HCT116 (cell line): ENCODE data around the gene SLC24A3.

Experiments used
- EZH2 ChIP-seq: fragments of 200-600 bp; sonication (generic); IDR thresholded peaks from 2 replicates; pipeline ENCODE4 v1.6.1; 2017; ENCODE audit warnings: antibody characterized with exemption, mixed run types
- EZH2phosphoT487 ChIP-seq: fragments of 200-600 bp; IDR thresholded peaks from 2 replicates; pipeline ENCODE4 v1.6.1; 2018; ENCODE audit warnings: antibody characterized with exemption, borderline replicate concordance
- POLR2A ChIP-seq: IDR thresholded peaks from 2 replicates; pipeline ENCODE4 v1.7.0; 2011; ENCODE audit warnings: borderline replicate concordance; ENCODE audit not compliant: insufficient read depth, insufficient read length; ENCODE audit errors: extremely low read depth
- POLR2AphosphoS5 ChIP-seq: IDR thresholded peaks from 2 replicates; pipeline ENCODE4 v1.6.1; 2011; ENCODE audit warnings: mild to moderate bottlenecking, low read depth, low read length, moderate library complexity
- SIN3A ChIP-seq: IDR thresholded peaks from 2 replicates; pipeline ENCODE4 v1.6.1; 2012; ENCODE audit warnings: low read depth
- TF ChIP-seq, protein P1 (sequence below), 3 experiments: fragments of 200-600 bp in 1 of 3; sonication (generic) in 1 of 3; IDR thresholded peaks in 2 of 3; conservative IDR thresholded peaks in 1 of 3; 2 replicates each; pipeline ENCODE4 v1.5.1; 2012 to 2017; ENCODE audit warnings: low read depth in 2 of 3, low read length in 2 of 3, antibody characterized with exemption in 1 of 3, borderline replicate concordance in 1 of 3, control low read depth in 1 of 3, mild to moderate bottlenecking in 1 of 3, mixed read lengths in 1 of 3, mixed run types in 1 of 3, moderate library complexity in 1 of 3; ENCODE audit not compliant: insufficient read depth in 1 of 3
- TF ChIP-seq, protein P2 (sequence below): IDR thresholded peaks from 2 replicates; pipeline ENCODE4 v1.6.1; 2012; ENCODE audit warnings: low read depth
- TF ChIP-seq, protein P3 (sequence below): IDR thresholded peaks from 2 replicates; pipeline ENCODE4 v1.6.1; 2012

DNA sequence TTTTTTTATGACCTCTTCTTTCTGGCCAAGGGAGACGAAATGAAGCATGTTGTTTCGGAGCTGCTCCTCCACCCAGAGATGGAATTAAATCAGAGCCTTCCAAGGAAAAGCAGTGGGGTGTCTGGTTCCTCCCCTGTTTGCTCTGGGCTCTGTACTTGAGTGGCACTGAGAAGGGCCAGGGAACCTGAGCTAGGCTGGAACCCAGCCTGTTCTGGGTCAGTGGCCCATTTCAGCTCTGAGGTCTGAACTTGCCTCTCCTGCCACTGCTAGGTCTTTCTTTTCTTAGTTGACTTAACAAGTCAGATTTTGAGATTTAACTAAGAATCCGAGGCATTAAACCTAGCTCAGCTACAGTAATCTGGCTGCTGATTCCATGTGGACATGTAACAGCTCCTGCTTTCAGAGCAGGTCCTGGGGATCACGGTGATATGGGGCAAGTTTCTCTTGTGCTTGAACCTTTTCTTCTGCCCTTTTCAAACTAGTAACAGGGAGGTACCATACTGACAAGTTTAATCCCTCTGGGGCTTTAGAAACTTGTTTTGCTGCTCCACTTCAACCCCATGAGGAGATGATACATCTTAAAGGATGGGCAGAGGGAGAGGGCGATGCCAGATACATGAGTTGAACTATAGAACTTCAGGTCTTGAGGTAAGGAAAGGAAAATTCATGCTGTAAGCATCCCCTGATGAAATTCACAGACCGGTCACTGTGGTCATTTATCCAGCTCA, 101.1 kb downstream of the SLC24A3 start:
- TF ChIP-seq, protein P1, sequence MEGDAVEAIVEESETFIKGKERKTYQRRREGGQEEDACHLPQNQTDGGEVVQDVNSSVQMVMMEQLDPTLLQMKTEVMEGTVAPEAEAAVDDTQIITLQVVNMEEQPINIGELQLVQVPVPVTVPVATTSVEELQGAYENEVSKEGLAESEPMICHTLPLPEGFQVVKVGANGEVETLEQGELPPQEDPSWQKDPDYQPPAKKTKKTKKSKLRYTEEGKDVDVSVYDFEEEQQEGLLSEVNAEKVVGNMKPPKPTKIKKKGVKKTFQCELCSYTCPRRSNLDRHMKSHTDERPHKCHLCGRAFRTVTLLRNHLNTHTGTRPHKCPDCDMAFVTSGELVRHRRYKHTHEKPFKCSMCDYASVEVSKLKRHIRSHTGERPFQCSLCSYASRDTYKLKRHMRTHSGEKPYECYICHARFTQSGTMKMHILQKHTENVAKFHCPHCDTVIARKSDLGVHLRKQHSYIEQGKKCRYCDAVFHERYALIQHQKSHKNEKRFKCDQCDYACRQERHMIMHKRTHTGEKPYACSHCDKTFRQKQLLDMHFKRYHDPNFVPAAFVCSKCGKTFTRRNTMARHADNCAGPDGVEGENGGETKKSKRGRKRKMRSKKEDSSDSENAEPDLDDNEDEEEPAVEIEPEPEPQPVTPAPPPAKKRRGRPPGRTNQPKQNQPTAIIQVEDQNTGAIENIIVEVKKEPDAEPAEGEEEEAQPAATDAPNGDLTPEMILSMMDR (IDR thresholded peaks at IDR 0.05 in 2 of 3, conservative IDR thresholded peaks at IDR 0.05 in 1 of 3; ENCODE audit: borderline replicate concordance in 1 of 3, insufficient read depth in 1 of 3, low read depth in 2 of 3, low read length in 2 of 3), result no peak
- TF ChIP-seq POLR2A (no peak), POLR2AphosphoS5 (no peak), SIN3A (no peak), EZH2phosphoT487 (no peak), EZH2 (no peak)
- TF ChIP-seq, protein P2, sequence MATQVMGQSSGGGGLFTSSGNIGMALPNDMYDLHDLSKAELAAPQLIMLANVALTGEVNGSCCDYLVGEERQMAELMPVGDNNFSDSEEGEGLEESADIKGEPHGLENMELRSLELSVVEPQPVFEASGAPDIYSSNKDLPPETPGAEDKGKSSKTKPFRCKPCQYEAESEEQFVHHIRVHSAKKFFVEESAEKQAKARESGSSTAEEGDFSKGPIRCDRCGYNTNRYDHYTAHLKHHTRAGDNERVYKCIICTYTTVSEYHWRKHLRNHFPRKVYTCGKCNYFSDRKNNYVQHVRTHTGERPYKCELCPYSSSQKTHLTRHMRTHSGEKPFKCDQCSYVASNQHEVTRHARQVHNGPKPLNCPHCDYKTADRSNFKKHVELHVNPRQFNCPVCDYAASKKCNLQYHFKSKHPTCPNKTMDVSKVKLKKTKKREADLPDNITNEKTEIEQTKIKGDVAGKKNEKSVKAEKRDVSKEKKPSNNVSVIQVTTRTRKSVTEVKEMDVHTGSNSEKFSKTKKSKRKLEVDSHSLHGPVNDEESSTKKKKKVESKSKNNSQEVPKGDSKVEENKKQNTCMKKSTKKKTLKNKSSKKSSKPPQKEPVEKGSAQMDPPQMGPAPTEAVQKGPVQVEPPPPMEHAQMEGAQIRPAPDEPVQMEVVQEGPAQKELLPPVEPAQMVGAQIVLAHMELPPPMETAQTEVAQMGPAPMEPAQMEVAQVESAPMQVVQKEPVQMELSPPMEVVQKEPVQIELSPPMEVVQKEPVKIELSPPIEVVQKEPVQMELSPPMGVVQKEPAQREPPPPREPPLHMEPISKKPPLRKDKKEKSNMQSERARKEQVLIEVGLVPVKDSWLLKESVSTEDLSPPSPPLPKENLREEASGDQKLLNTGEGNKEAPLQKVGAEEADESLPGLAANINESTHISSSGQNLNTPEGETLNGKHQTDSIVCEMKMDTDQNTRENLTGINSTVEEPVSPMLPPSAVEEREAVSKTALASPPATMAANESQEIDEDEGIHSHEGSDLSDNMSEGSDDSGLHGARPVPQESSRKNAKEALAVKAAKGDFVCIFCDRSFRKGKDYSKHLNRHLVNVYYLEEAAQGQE, result no peak
- TF ChIP-seq, protein P3, sequence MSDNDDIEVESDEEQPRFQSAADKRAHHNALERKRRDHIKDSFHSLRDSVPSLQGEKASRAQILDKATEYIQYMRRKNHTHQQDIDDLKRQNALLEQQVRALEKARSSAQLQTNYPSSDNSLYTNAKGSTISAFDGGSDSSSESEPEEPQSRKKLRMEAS, result no peak
